Upper lobe of right lung (tissue), 1 donor: ENCODE measurements around the gene TOP1. TPM values are rescaled to one million over a fixed set of nuclear protein-coding genes. Genes with fewer than 3 reads are reported as not detected.

Source experiments
- ATAC-seq: fragments of 200-7000 bp; cut with Tn5 transposase; one replicate; pipeline ENCODE4 v1.9.1; 2020; ENCODE audit warnings: mild to moderate bottlenecking, moderate library complexity
- DNase-seq: peaks from one replicate; pipeline ENCODE4 v3.0.0-alpha.2; 2020
- H3K27ac ChIP-seq: fragments of 200-600 bp; one replicate; pipeline ENCODE4 v1.8.0; 2022
- H3K27me3 ChIP-seq: fragments of 200-600 bp; one replicate; pipeline ENCODE4 v1.8.0; 2022; ENCODE audit warnings: mild to moderate bottlenecking
- H3K36me3 ChIP-seq: fragments of 200-600 bp; one replicate; pipeline ENCODE4 v1.8.0; 2022
- H3K4me1 ChIP-seq: fragments of 200-600 bp; one replicate; pipeline ENCODE4 v1.8.0; 2022
- H3K4me3 ChIP-seq: fragments of 200-600 bp; one replicate; pipeline ENCODE4 v1.8.0; 2022; ENCODE audit warnings: mild to moderate bottlenecking
- H3K9me3 ChIP-seq: fragments of 200-600 bp; one replicate; pipeline ENCODE4 v1.8.0; 2022
- CTCF ChIP-seq: fragments of 200-600 bp; IDR thresholded peaks from one replicate; pipeline ENCODE4 v1.8.0; 2022; ENCODE audit warnings: antibody characterized with exemption
- intact Hi-C: fragments of 100-400 bp; cut with DNase I; formaldehyde crosslinking; loops from one replicate; pipeline ENCODE4 v1.11.0; 2022
- total RNA-seq: library from RNA; stranded (reverse); fragmentation: NEBNext Ultra II Directional; extraction: Animal tissue kit (Norgen Biotek cat#: 25700); gene quantifications from one replicate; pipeline ENCODE4 v1.2.1, GENCODE V29; 2021
- donor health status: DM: no; HTN: yes; CAD: no; lungs with severe emphysema.

The TOP1 gene
- total RNA-seq, 1 donor from 2014 or later: 67.6 TPM

GRCh38 chr20:41085606-41086005 lies 57.0 kb downstream of the TOP1 start:
- peaks cover 12% of the 10 kb centered on the region for H3K4me1 ChIP-seq
- no peak overlapping the region for H3K4me3 ChIP-seq
- intact Hi-C loops: no loop called here
- H3K27ac ChIP-seq: no peak overlapping the region
- TF ChIP-seq CTCF: no peak
- H3K36me3 ChIP-seq: peaks cover 71% of the 10 kb centered on the region
- DNase-seq: no peak
- no peaks in the 10 kb centered on the region for H3K27me3 ChIP-seq
- no peaks in the 10 kb centered on the region for H3K9me3 ChIP-seq
- peak; percentile 39 for ATAC-seq

- Histone ChIP-seq H3K9me3 (no peaks in the 10 kb centered on the region), H3K27ac (no peak overlapping the region), H3K27me3 (no peaks in the 10 kb centered on the region), H3K36me3 (peaks cover 67% of the 10 kb centered on the region), H3K4me3 (no peak overlapping the region), H3K4me1 (peaks cover 12% of the 10 kb centered on the region)
- TF ChIP-seq CTCF: no peak
- intact Hi-C loops: no loop called here
- no peak for DNase-seq
- ATAC-seq: peak; percentile 25
These were observed 58.0 kb downstream of the TOP1 start for GRCh38 chr20:41086402-41087324.

- Histone ChIP-seq H3K27ac (no peak overlapping the region), H3K36me3 (peaks cover 67% of the 10 kb centered on the region), H3K27me3 (no peaks in the 10 kb centered on the region), H3K4me1 (peaks cover 12% of the 10 kb centered on the region), H3K4me3 (no peak overlapping the region), H3K9me3 (no peaks in the 10 kb centered on the region)
- TF ChIP-seq CTCF: no peak
- ATAC-seq (no peak), DNase-seq (no peak)
- intact Hi-C loops: no loop called here
These were observed 58.7 kb downstream of the TOP1 start for GRCh38 chr20:41087325-41087685.

- ATAC-seq (no peak), DNase-seq (no peak)
- Histone ChIP-seq H3K4me1 (peaks cover 12% of the 10 kb centered on the region), H3K4me3 (no peak overlapping the region), H3K9me3 (no peaks in the 10 kb centered on the region), H3K27ac (no peak overlapping the region), H3K27me3 (no peaks in the 10 kb centered on the region), H3K36me3 (peaks cover 67% of the 10 kb centered on the region)
- intact Hi-C loops: no loop called here
- TF ChIP-seq CTCF: no peak
These were observed 59.2 kb downstream of the TOP1 start for GRCh38 chr20:41087777-41088176.

- no peak for DNase-seq
- TF ChIP-seq CTCF: no peak
- ATAC-seq: no peak
- Histone ChIP-seq H3K36me3 (peaks cover 67% of the 10 kb centered on the region), H3K4me1 (peaks cover 12% of the 10 kb centered on the region), H3K4me3 (no peak overlapping the region), H3K9me3 (no peaks in the 10 kb centered on the region), H3K27me3 (no peaks in the 10 kb centered on the region), H3K27ac (no peak overlapping the region)
- intact Hi-C loops: no loop called here
These were observed 60.9 kb downstream of the TOP1 start for GRCh38 chr20:41089555-41089954.
